Kidney (tissue), 14 donors: ENCODE results near the gene TCERG1. TPM values are rescaled to one million over a fixed set of nuclear protein-coding genes. Genes with fewer than 3 reads are reported as not detected.

Source experiments
- DNase-seq, 5 donors: peaks; one replicate each; pipeline ENCODE4 v3.0.0-alpha.2; 2013 to 2020
- FAIRE-seq: peaks from 2 replicates; lab custom pipeline; 2012; peaks lifted over from hg19 to GRCh38; lab: Jason Lieb, UNC
- H3K27ac ChIP-seq, 2 donors: one replicate each; pipeline ENCODE4 v1.7.0; 2013; ENCODE audit warnings: low read depth in 2 of 2, low read length in 2 of 2, inconsistent platforms in 1 of 2
- H3K27me3 ChIP-seq: one replicate; pipeline ENCODE4 v1.7.1; 2013; ENCODE audit warnings: low read length, inconsistent platforms; ENCODE audit not compliant: control insufficient read depth, insufficient read depth
- H3K36me3 ChIP-seq, 3 donors: one replicate each; pipeline versions ENCODE4 v1.7.0 to v1.7.1; 2013; ENCODE audit warnings: low read length in 3 of 3, control low read depth in 1 of 3, inconsistent platforms in 1 of 3; ENCODE audit not compliant: insufficient read depth in 3 of 3, control insufficient read depth in 2 of 3
- H3K4me1 ChIP-seq, 3 donors: one replicate each; pipeline versions ENCODE4 v1.7.0 to v1.7.1; 2013; ENCODE audit warnings: low read length in 3 of 3, inconsistent platforms in 1 of 3, low read depth in 1 of 3; ENCODE audit not compliant: control insufficient read depth in 2 of 3, insufficient read depth in 2 of 3
- H3K4me3 ChIP-seq, 3 donors: one replicate each; pipeline versions ENCODE4 v1.7.0 to v1.8.1; 2013; ENCODE audit warnings: low read length in 3 of 3, control low read depth in 1 of 3, inconsistent platforms in 1 of 3
- H3K9ac ChIP-seq, 3 donors: one replicate each; pipeline versions ENCODE4 v1.7.0 to v1.7.1; 2013; ENCODE audit warnings: low read length in 3 of 3, control low read depth in 1 of 3, inconsistent platforms in 1 of 3
- H3K9me3 ChIP-seq, 3 donors: one replicate each; pipeline versions ENCODE4 v1.7.0 to v1.7.1; 2013; ENCODE audit warnings: low read length in 3 of 3, control low read depth in 1 of 3, inconsistent platforms in 1 of 3; ENCODE audit not compliant: control insufficient read depth in 2 of 3, insufficient read depth in 1 of 3
- CTCF ChIP-seq: IDR thresholded peaks from 3 replicates; pipeline ENCODE4 v1.5.1; 2012; ENCODE audit warnings: mild to moderate bottlenecking, moderate library complexity, borderline replicate concordance; ENCODE audit not compliant: insufficient read depth; ENCODE audit errors: extremely low read depth
- intact Hi-C: fragments of 100-400 bp; cut with DNase I; formaldehyde crosslinking; loops from one replicate; pipeline ENCODE4 v1.11.1; 2022
- polyA plus RNA-seq: library from polyadenylated mRNA; stranded (reverse); fragments of 350-450 nt; fragmentation: Illumina TruSeq; extraction: RNeasy Lipid Tissue Mini Kit (QIAGEN cat#74804); gene quantifications from one replicate; pipeline ENCODE4 v1.2.3, GENCODE V29; 2014; ENCODE audit warnings: low read depth, low replicate concordance; ENCODE audit not compliant: insufficient read depth
- total RNA-seq: library from RNA; stranded (reverse); fragmentation: NEBNext Ultra II Directional; extraction: Animal tissue kit (Norgen Biotek cat#: 25700); gene quantifications from one replicate; pipeline ENCODE4 v1.2.1, GENCODE V29; 2021
- donor health status: control.
- donor health status: control.
- donor health status: control.
- donor health status: control.
- donor health status: control.
- donor health status: DM: yes; HTN: yes; CAD: no.
- donor health status: Normal renal cell carcinoma (clear cell type).

Gene TCERG1
- total and polyA plus RNA-seq, 2 donors from 2014 or later: 16.7 to 48.6 TPM

GRCh38 chr5:146400201-146400600, 46.9 kb upstream of the TCERG1 start:
- H3K9me3 ChIP-seq: no peaks in the 10 kb centered on the region

GRCh38 chr5:146401021-146401420, 46.1 kb upstream of the TCERG1 start:
- H3K9ac ChIP-seq: no peak overlapping the region
- no peaks in the 10 kb centered on the region for H3K4me1 ChIP-seq
- no peak overlapping the region for H3K27ac ChIP-seq
- FAIRE-seq: no peak
- H3K9me3 ChIP-seq: no peaks in the 10 kb centered on the region
- no peaks in the 10 kb centered on the region for H3K27me3 ChIP-seq
- intact Hi-C loops: no loop called here
- no peak for DNase-seq
- no peaks in the 10 kb centered on the region for H3K36me3 ChIP-seq
- no peak overlapping the region for H3K4me3 ChIP-seq
- no peak for TF ChIP-seq CTCF

More at GRCh38 chr5:146400201-146400600, 46.9 kb upstream of the TCERG1 start:
- no peak for TF ChIP-seq CTCF
- Histone ChIP-seq H3K36me3 (no peaks in the 10 kb centered on the region), H3K27me3 (no peaks in the 10 kb centered on the region), H3K4me1 (no peaks in the 10 kb centered on the region), H3K27ac (no peak overlapping the region), H3K4me3 (no peak overlapping the region), H3K9ac (no peak overlapping the region)
- FAIRE-seq: no peak
- intact Hi-C loops: no loop called here
- no peak for DNase-seq

GRCh38 chr5:146402949-146403348, 44.2 kb upstream of the TCERG1 start:
- FAIRE-seq (no peak), DNase-seq (no peak)
- Histone ChIP-seq H3K4me3 (no peak overlapping the region), H3K27me3 (no peaks in the 10 kb centered on the region), H3K9me3 (no peaks in the 10 kb centered on the region), H3K9ac (no peak overlapping the region), H3K36me3 (no peaks in the 10 kb centered on the region), H3K4me1 (no peaks in the 10 kb centered on the region), H3K27ac (no peak overlapping the region)
- TF ChIP-seq CTCF: no peak
- intact Hi-C loops: no loop called here

GRCh38 chr5:146409054-146409671, 38.0 kb upstream of the TCERG1 start:
- DNase-seq: peak in 3 of 5 donors; percentile 25 to 51 (median 45)
- no peaks in the 10 kb centered on the region for H3K4me1 ChIP-seq
- H3K9ac ChIP-seq: no peak overlapping the region
- H3K27ac ChIP-seq: no peak overlapping the region
- intact Hi-C loops: no loop called here
- no peak overlapping the region for H3K4me3 ChIP-seq
- no peaks in the 10 kb centered on the region for H3K36me3 ChIP-seq
- TF ChIP-seq CTCF: no peak
- no peaks in the 10 kb centered on the region for H3K9me3 ChIP-seq
- no peak for FAIRE-seq
- no peaks in the 10 kb centered on the region for H3K27me3 ChIP-seq
